HepG2 (cell line): ENCODE measurements around the gene IFI35. TPM values are rescaled to one million over a fixed set of nuclear protein-coding genes. Genes with fewer than 3 reads are reported as not detected.

Experiments
- ARNT2 ChIP-seq: sonication (generic); formaldehyde crosslinking; IDR thresholded peaks from 2 replicates; pipeline ENCODE4 v1.8.0; 2022; ENCODE audit warnings: mild to moderate bottlenecking, low read depth, missing genetic modification reagents, moderate library complexity
- DDIT3 ChIP-seq: sonication (generic); formaldehyde crosslinking; IDR thresholded peaks from 2 replicates; pipeline ENCODE4 v1.4.0; 2020; ENCODE audit warnings: mild to moderate bottlenecking, missing genetic modification reagents
- ERF ChIP-seq: IDR thresholded peaks from 2 replicates; pipeline ENCODE4 v1.6.1; 2018; ENCODE audit warnings: missing biosample characterization, missing genetic modification reagents
- HNF4G ChIP-seq, 2 experiments: sonication (generic) in 1 of 2; formaldehyde crosslinking in 1 of 2; IDR thresholded peaks; 2 replicates each; pipeline versions ENCODE4 v1.4.0 to v1.6.1; 2011 to 2020; ENCODE audit warnings: borderline replicate concordance in 2 of 2, low read depth in 2 of 2, mild to moderate bottlenecking in 2 of 2, low read length in 1 of 2, missing genetic modification reagents in 1 of 2, moderate library complexity in 1 of 2
- IKZF4 ChIP-seq: sonication (generic); formaldehyde crosslinking; IDR thresholded peaks from 2 replicates; pipeline ENCODE4 v1.5.1; 2020; ENCODE audit warnings: borderline replicate concordance, mild to moderate bottlenecking, low read depth, missing genetic modification reagents; ENCODE audit errors: not compliant biosample characterization
- KAT2B ChIP-seq: fragments of 150-350 bp; IDR thresholded peaks from 2 replicates; pipeline ENCODE4 v1.6.1; 2014; ENCODE audit warnings: low read depth, low read length, borderline replicate concordance
- NR2F6 ChIP-seq, 2 experiments: IDR thresholded peaks; 2 replicates each; pipeline ENCODE4 v1.6.1; 2016; ENCODE audit warnings: antibody characterized with exemption in 1 of 2, mild to moderate bottlenecking in 1 of 2
- PREB ChIP-seq: sonication (generic); formaldehyde crosslinking; IDR thresholded peaks from 2 replicates; pipeline ENCODE4 v1.4.0; 2020; ENCODE audit warnings: missing genetic modification reagents
- RNF219 ChIP-seq: sonication (generic); formaldehyde crosslinking; IDR thresholded peaks from 2 replicates; pipeline ENCODE4 v1.5.0; 2020; ENCODE audit warnings: mild to moderate bottlenecking, missing genetic modification reagents
- SRSF9 ChIP-seq: fragments of 200-400 bp; formaldehyde crosslinking; IDR thresholded peaks from 2 replicates; pipeline ENCODE4 v1.6.1; 2018; ENCODE audit warnings: borderline replicate concordance, mild to moderate bottlenecking, low read depth, low read length; ENCODE audit not compliant: insufficient read depth, poor library complexity, severe bottlenecking
- ZBTB38 ChIP-seq: sonication (generic); formaldehyde crosslinking; IDR thresholded peaks from 2 replicates; pipeline ENCODE4 v1.5.1; 2020; ENCODE audit warnings: mild to moderate bottlenecking, missing genetic modification reagents
- ZNF138 ChIP-seq: sonication (generic); formaldehyde crosslinking; IDR thresholded peaks from 2 replicates; pipeline ENCODE4 v1.5.0; 2020; ENCODE audit warnings: mild to moderate bottlenecking, low read depth, missing genetic modification reagents
- ZNF230 ChIP-seq: sonication (generic); formaldehyde crosslinking; IDR thresholded peaks from 2 replicates; pipeline ENCODE4 v1.4.0; 2020; ENCODE audit warnings: mild to moderate bottlenecking, missing genetic modification reagents
- ZNF552 ChIP-seq: sonication (generic); formaldehyde crosslinking; IDR thresholded peaks from 2 replicates; pipeline ENCODE4 v1.9.0; 2022; ENCODE audit warnings: missing genetic modification reagents, mild to moderate bottlenecking, borderline replicate concordance
- ZNF616 ChIP-seq: sonication (generic); formaldehyde crosslinking; IDR thresholded peaks from 2 replicates; pipeline ENCODE4 v1.5.0; 2020; ENCODE audit warnings: low read depth, mild to moderate bottlenecking, missing genetic modification reagents
- polyA plus RNA-seq, 8 experiments: library from polyadenylated mRNA; depleted of rRNA in 3 of 8; stranded (reverse) in 7 of 8; unstranded in 1 of 8; fragments of >200 nt; fragmentation: Illumina TruSeq in 4 of 8; extraction: Trizol in 4 of 8; gene quantifications; 2 replicates each; pipeline versions ENCODE4 v1.2.1 to v1.2.3, GENCODE V29; 2011 to 2016; ENCODE audit warnings: low read depth in 4 of 8, missing spikeins in 1 of 8, mixed read lengths in 1 of 8; ENCODE audit not compliant: insufficient read depth in 1 of 8
- total RNA-seq, 5 experiments: library from RNA; depleted of rRNA; stranded (reverse); fragments of >200 nt; fragmentation: Illumina TruSeq; extraction: Trizol; gene quantifications; 2 replicates each; pipeline ENCODE4 v1.2.3, GENCODE V29; 2016; ENCODE audit warnings: low read depth in 1 of 5
- TF ChIP-seq, protein P1 (sequence below): sonication (generic); formaldehyde crosslinking; IDR thresholded peaks from 2 replicates; pipeline ENCODE4 v1.4.0; 2020; ENCODE audit warnings: missing genetic modification reagents
- TF ChIP-seq, protein P2 (sequence below): IDR thresholded peaks from 2 replicates; pipeline ENCODE4 v1.6.1; 2012; ENCODE audit warnings: inconsistent platforms

The IFI35 gene
- total and polyA plus RNA-seq, 2 of the 13 experiments (the other 11 are each of a cell fraction or from before 2014, with no cell fraction given) = 28.9 to 38.1 TPM

DNA sequence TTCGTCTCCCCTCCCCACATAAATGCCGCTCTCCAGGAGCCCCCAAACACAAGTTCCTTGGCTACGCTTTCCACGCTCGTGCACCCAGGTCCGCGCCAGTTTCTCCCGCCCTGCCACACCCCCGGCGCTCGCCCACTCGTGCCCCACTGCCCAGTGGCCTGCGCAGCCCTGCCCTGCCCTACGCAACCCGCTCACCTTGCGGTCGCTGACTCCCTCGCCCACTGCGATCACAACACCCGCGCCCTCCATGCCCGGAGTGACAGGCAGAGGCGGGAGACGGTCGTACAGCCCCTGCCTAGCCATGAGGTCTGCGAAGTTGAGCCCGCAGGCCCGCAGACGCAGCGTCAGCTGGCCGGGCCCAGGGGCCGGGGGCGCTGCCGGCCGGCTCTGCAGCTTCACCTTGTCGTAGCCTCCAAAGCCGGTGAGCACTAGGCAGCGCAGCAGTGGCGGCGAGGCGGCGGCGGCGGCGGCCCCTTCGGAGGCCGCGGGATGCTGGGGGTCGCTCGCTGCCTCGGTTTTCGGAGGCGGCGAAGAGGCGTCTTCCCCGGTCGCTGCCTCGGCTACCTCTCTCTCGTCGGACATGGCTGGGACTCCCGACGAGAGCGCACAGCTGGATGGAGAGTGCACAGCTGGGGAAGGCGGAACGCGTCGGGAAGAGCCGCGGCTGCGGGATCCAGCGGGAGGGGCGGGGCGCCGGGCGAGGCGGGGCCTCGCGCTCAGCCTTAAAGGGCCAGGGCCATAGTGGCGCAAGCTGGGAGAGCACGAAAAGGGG lies 15.3 kb downstream of the IFI35 start, which contains the start of gene VAT1 (continued):
- TF ChIP-seq, protein P1, sequence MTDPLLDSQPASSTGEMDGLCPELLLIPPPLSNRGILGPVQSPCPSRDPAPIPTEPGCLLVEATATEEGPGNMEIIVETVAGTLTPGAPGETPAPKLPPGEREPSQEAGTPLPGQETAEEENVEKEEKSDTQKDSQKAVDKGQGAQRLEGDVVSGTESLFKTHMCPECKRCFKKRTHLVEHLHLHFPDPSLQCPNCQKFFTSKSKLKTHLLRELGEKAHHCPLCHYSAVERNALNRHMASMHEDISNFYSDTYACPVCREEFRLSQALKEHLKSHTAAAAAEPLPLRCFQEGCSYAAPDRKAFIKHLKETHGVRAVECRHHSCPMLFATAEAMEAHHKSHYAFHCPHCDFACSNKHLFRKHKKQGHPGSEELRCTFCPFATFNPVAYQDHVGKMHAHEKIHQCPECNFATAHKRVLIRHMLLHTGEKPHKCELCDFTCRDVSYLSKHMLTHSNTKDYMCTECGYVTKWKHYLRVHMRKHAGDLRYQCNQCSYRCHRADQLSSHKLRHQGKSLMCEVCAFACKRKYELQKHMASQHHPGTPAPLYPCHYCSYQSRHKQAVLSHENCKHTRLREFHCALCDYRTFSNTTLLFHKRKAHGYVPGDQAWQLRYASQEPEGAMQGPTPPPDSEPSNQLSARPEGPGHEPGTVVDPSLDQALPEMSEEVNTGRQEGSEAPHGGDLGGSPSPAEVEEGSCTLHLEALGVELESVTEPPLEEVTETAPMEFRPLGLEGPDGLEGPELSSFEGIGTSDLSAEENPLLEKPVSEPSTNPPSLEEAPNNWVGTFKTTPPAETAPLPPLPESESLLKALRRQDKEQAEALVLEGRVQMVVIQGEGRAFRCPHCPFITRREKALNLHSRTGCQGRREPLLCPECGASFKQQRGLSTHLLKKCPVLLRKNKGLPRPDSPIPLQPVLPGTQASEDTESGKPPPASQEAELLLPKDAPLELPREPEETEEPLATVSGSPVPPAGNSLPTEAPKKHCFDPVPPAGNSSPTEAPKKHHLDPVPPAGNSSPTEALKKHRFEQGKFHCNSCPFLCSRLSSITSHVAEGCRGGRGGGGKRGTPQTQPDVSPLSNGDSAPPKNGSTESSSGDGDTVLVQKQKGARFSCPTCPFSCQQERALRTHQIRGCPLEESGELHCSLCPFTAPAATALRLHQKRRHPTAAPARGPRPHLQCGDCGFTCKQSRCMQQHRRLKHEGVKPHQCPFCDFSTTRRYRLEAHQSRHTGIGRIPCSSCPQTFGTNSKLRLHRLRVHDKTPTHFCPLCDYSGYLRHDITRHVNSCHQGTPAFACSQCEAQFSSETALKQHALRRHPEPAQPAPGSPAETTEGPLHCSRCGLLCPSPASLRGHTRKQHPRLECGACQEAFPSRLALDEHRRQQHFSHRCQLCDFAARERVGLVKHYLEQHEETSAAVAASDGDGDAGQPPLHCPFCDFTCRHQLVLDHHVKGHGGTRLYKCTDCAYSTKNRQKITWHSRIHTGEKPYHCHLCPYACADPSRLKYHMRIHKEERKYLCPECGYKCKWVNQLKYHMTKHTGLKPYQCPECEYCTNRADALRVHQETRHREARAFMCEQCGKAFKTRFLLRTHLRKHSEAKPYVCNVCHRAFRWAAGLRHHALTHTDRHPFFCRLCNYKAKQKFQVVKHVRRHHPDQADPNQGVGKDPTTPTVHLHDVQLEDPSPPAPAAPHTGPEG (CRISPR knock-in tag) = peak; percentile 78
- TF ChIP-seq KAT2B (no peak), DDIT3 (CRISPR knock-in tag) (no peak), ERF (peak; percentile 71; the same call in 1 of the 2 replicates), ZNF230 (CRISPR knock-in tag) (peak; percentile 89; the same call in 1 of the 2 replicates), RNF219 (CRISPR knock-in tag) (no peak), ARNT2 (CRISPR knock-in tag) (peak; percentile 82), ZNF616 (CRISPR knock-in tag) (no peak), NR2F6 (IDR thresholded peaks at IDR 0.05) (no peak), NR2F6 (CRISPR knock-in tag; IDR thresholded peaks at IDR 0.05) (peak; percentile 16; the same call in 1 of the 2 replicates), PREB (CRISPR knock-in tag) (peak; percentile 70; the same call in 1 of the 2 replicates), IKZF4 (CRISPR knock-in tag) (peak; percentile 84), ZNF138 (CRISPR knock-in tag) (0 out of 2 replicates have a peak, but pooled peaks have one; percentile 22), HNF4G (IDR thresholded peaks at IDR 0.05; ENCODE audit: borderline replicate concordance, low read depth, low read length) (no peak), HNF4G (CRISPR knock-in tag; IDR thresholded peaks at IDR 0.05; ENCODE audit: borderline replicate concordance, low read depth) (no peak), ZNF552 (CRISPR knock-in tag) (peak; percentile 57; the same call in 1 of the 2 replicates), SRSF9 (no peak), ZBTB38 (CRISPR knock-in tag) (peak; percentile 84; the same call in 1 of the 2 replicates)
- TF ChIP-seq, protein P2, sequence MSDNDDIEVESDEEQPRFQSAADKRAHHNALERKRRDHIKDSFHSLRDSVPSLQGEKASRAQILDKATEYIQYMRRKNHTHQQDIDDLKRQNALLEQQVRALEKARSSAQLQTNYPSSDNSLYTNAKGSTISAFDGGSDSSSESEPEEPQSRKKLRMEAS = peak; percentile 70
